MM.1S (cell line): ENCODE results near the gene METTL17.

Source experiments
- DNase-seq: peaks from one replicate; pipeline ENCODE4 v3.0.0-alpha.2; 2015
- H2AFZ ChIP-seq: fragments of 300-600 bp; sonication (generic); 2 replicates; pipeline ENCODE4 v1.6.0; 2016; ENCODE audit warnings: antibody characterized with exemption, low read length
- H3F3A ChIP-seq: fragments of 300-600 bp; sonication (generic); 2 replicates; pipeline ENCODE4 v1.6.1; 2016; ENCODE audit warnings: mild to moderate bottlenecking, antibody characterized with exemption, low read length, moderate library complexity, mixed read lengths; ENCODE audit not compliant: insufficient read depth
- H3K27ac ChIP-seq: fragments of 300-600 bp; sonication (generic); 2 replicates; pipeline ENCODE4 v1.5.1; 2016; ENCODE audit warnings: mild to moderate bottlenecking, low read length
- H3K27me3 ChIP-seq: fragments of 300-600 bp; sonication (generic); replicated peaks from 2 replicates; pipeline ENCODE4 v1.6.0; 2016; ENCODE audit warnings: low read length; ENCODE audit not compliant: insufficient read depth
- H3K36me3 ChIP-seq: fragments of 300-600 bp; sonication (generic); replicated peaks from 2 replicates; pipeline ENCODE4 v1.6.1; 2016; ENCODE audit warnings: mild to moderate bottlenecking, low read length, mixed read lengths; ENCODE audit not compliant: insufficient read depth
- H3K4me1 ChIP-seq: fragments of 300-600 bp; sonication (generic); 2 replicates; pipeline ENCODE4 v1.6.1; 2016; ENCODE audit warnings: low read length, mixed read lengths
- H3K4me2 ChIP-seq: fragments of 300-600 bp; sonication (generic); 2 replicates; pipeline ENCODE4 v1.6.0; 2016; ENCODE audit warnings: low read depth, low read length
- H3K4me3 ChIP-seq: fragments of 300-600 bp; sonication (generic); 2 replicates; pipeline ENCODE4 v1.5.1; 2016; ENCODE audit warnings: low read length, mixed read lengths
- H3K79me2 ChIP-seq: fragments of 300-600 bp; sonication (generic); 2 replicates; pipeline ENCODE4 v1.6.1; 2016; ENCODE audit warnings: mixed run types, low read length, mixed read lengths
- H3K9ac ChIP-seq: fragments of 300-600 bp; sonication (generic); 2 replicates; pipeline ENCODE4 v1.6.1; 2016; ENCODE audit warnings: low read length, mixed read lengths
- H3K9me2 ChIP-seq: fragments of 300-600 bp; sonication (generic); replicated peaks from 2 replicates; pipeline ENCODE4 v1.6.1; 2016; ENCODE audit warnings: mild to moderate bottlenecking, low read length, mixed read lengths; ENCODE audit not compliant: insufficient read depth
- H3K9me3 ChIP-seq: fragments of 300-600 bp; sonication (generic); replicated peaks from 2 replicates; pipeline ENCODE4 v1.6.1; 2016; ENCODE audit warnings: mild to moderate bottlenecking, low read length, mixed read lengths; ENCODE audit not compliant: insufficient read depth
- H4K20me1 ChIP-seq: fragments of 300-600 bp; sonication (generic); 2 replicates; pipeline ENCODE4 v1.6.1; 2016; ENCODE audit warnings: mild to moderate bottlenecking, low read length, moderate library complexity, mixed read lengths; ENCODE audit not compliant: insufficient read depth
- EZH2 ChIP-seq: fragments of 300-600 bp; sonication (generic); optimal IDR thresholded peaks from 2 replicates; pipeline ENCODE3; 2017; ENCODE audit warnings: low read depth, mild to moderate bottlenecking, antibody characterized with exemption, low read length, mixed read lengths
- EZH2phosphoT487 ChIP-seq: fragments of 300-600 bp; sonication (generic); IDR thresholded peaks from 2 replicates; pipeline ENCODE4 v1.6.1; 2018; ENCODE audit warnings: antibody characterized with exemption, low read length
- TF ChIP-seq, protein P1 (sequence below): fragments of 300-600 bp; sonication (generic); IDR thresholded peaks from 2 replicates; pipeline ENCODE4 v1.5.1; 2016; ENCODE audit warnings: antibody characterized with exemption, low read length, mixed read lengths

Gene METTL17

DNA sequence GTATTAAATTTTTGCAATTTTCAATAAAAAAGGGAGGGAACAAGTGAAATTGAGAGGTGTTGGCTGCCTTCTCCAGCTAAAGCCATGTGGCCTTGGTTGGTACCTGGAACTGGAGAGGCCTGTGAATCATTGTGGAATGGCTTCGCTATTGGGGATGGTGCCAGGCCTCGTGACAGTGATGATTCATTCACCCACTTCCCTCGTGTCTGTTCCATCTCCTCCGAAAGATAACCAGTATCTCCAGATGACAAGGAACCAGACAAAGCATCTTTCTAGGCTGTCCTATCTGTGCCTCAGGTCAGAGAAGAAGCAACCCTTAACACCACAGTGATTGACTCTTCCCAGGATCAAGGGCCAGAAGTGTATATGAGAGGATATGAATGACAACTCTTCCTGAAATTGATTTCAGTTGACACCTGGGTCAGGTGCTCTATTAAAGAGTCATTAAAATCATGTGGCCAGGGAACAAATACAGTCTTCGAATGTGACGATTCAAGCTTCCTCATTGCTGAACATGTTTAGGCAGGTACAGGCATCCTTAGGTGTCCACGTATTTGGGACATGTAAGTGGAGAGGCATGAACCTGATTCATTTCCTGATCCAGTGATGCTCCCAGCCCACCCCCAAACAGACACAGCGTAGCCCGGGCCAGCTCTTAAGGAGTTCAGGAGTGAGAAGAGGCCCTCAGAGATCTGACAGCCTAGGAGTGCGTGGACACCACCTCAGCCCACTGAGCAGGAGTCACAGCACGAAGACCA lies 52.1 kb downstream of the METTL17 start, which contains the start of gene RNASE7:
TSS of gene RNASE7 (plus strand) at position 687 of the 758 bp plus-strand sequence. CDS start 631 bp downstream, outside the sequence.
- no peak within 1 kb of the TSS for H3K4me2 ChIP-seq
- H2AFZ ChIP-seq = no peak within 1 kb of the TSS

DNA sequence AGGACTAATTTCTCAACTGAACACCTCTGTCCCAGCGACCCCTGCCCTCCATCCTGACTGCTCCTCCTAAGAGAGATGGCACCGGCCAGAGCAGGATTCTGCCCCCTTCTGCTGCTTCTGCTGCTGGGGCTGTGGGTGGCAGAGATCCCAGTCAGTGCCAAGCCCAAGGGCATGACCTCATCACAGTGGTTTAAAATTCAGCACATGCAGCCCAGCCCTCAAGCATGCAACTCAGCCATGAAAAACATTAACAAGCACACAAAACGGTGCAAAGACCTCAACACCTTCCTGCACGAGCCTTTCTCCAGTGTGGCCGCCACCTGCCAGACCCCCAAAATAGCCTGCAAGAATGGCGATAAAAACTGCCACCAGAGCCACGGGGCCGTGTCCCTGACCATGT lies 53.1 kb downstream of the METTL17 start:
- Histone ChIP-seq H3K9ac (no peak overlapping the region), H2AFZ (no peak overlapping the region), H3K36me3 (no peaks in the 10 kb centered on the region), H4K20me1 (no peaks in the 10 kb centered on the region), H3K4me3 (no peak overlapping the region), H3K27me3 (no peaks in the 10 kb centered on the region), H3F3A (no peaks in the 10 kb centered on the region), H3K79me2 (no peaks in the 10 kb centered on the region), H3K9me2 (no peaks in the 10 kb centered on the region), H3K9me3 (no peaks in the 10 kb centered on the region), H3K27ac (no peak overlapping the region), H3K4me2 (no peak overlapping the region), H3K4me1 (no peaks in the 10 kb centered on the region)
- TF ChIP-seq EZH2phosphoT487 = no peak
- TF ChIP-seq EZH2 = no peak
- TF ChIP-seq, protein P1, sequence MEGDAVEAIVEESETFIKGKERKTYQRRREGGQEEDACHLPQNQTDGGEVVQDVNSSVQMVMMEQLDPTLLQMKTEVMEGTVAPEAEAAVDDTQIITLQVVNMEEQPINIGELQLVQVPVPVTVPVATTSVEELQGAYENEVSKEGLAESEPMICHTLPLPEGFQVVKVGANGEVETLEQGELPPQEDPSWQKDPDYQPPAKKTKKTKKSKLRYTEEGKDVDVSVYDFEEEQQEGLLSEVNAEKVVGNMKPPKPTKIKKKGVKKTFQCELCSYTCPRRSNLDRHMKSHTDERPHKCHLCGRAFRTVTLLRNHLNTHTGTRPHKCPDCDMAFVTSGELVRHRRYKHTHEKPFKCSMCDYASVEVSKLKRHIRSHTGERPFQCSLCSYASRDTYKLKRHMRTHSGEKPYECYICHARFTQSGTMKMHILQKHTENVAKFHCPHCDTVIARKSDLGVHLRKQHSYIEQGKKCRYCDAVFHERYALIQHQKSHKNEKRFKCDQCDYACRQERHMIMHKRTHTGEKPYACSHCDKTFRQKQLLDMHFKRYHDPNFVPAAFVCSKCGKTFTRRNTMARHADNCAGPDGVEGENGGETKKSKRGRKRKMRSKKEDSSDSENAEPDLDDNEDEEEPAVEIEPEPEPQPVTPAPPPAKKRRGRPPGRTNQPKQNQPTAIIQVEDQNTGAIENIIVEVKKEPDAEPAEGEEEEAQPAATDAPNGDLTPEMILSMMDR = no peak
- DNase-seq = no peak

More for the DNA sequence above, 52.1 kb downstream of the METTL17 start, which contains the start of gene RNASE7:
- no peak for DNase-seq
- no peaks in the 10 kb centered on the region for H4K20me1 ChIP-seq
- H3K27ac ChIP-seq = no peak within 1 kb of the TSS
- no peaks in the 10 kb centered on the region for H3K9me3 ChIP-seq
- H3K4me3 ChIP-seq = no peak within 1 kb of the TSS
- H3K9ac ChIP-seq = no peak within 1 kb of the TSS
- no peaks in the 10 kb centered on the region for H3K27me3 ChIP-seq
- no peak for TF ChIP-seq EZH2phosphoT487
- TF ChIP-seq, protein P1 = no peak
- H3K4me1 ChIP-seq = no peaks in the 10 kb centered on the region
- H3F3A ChIP-seq = no peaks in the 10 kb centered on the region
- no peaks in the 10 kb centered on the region for H3K9me2 ChIP-seq
- no peaks in the 10 kb centered on the region for H3K79me2 ChIP-seq
- H3K36me3 ChIP-seq = no peaks in the 10 kb centered on the region

DNA sequence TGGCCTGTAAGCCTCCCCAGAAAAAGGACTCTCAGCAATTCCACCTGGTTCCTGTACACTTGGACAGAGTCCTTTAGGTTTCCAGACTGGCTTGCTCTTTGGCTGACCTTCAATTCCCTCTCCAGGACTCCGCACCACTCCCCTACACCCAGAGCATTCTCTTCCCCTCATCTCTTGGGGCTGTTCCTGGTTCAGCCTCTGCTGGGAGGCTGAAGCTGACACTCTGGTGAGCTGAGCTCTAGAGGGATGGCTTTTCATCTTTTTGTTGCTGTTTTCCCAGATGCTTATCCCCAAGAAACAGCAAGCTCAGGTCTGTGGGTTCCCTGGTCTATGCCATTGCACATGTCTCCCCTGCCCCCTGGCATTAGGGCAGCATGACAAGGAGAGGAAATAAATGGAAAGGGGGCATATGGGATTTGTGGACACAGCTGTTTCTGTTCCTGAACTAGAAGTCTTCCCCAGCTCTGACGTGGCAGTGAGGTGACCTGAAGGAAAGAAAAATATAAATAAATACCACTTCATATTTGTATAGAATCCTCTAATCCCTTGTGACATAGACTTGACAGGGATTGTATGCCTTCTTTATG lies 53.7 kb downstream of the METTL17 start:
- no peaks in the 10 kb centered on the region for H4K20me1 ChIP-seq
- H3F3A ChIP-seq = no peaks in the 10 kb centered on the region
- DNase-seq = no peak
- H3K4me2 ChIP-seq = no peak overlapping the region
- no peak overlapping the region for H3K27ac ChIP-seq
- no peaks in the 10 kb centered on the region for H3K79me2 ChIP-seq
- TF ChIP-seq EZH2phosphoT487 (no peak), EZH2 (no peak)
- TF ChIP-seq, protein P1 = no peak
- no peaks in the 10 kb centered on the region for H3K9me2 ChIP-seq
- no peak overlapping the region for H3K9ac ChIP-seq
- no peaks in the 10 kb centered on the region for H3K36me3 ChIP-seq
- H3K9me3 ChIP-seq = no peaks in the 10 kb centered on the region
- no peaks in the 10 kb centered on the region for H3K4me1 ChIP-seq
- no peak overlapping the region for H3K4me3 ChIP-seq
- H2AFZ ChIP-seq = no peak overlapping the region
- no peaks in the 10 kb centered on the region for H3K27me3 ChIP-seq
